SJSA1 (cell line): ENCODE data around the gene NRIP2. TPM values are rescaled to one million over a fixed set of nuclear protein-coding genes. Genes with fewer than 3 reads are reported as not detected.
"Not testable (repeated sequence)": the region's sequence is repeated elsewhere in the genome, so short reads cannot be mapped to it uniquely, and the experiment has no call there.

ENCODE experiments used
- DNase-seq, 2 experiments: peaks; one replicate each; pipeline ENCODE4 v3.0.0-alpha.2; 2015 to 2020; ENCODE audit warnings: low spot score in 2 of 2, low read depth in 1 of 2
- H3K27ac ChIP-seq: fragments of 250-450 bp; sonication (Bioruptor Pico); 2 replicates; pipeline ENCODE4 v1.5.1; 2020; ENCODE audit warnings: mild to moderate bottlenecking, moderate library complexity
- H3K27me3 ChIP-seq: fragments of 250-450 bp; sonication (Bioruptor Pico); replicated peaks from 2 replicates; pipeline ENCODE4 v1.5.1; 2020; ENCODE audit warnings: mild to moderate bottlenecking, moderate library complexity
- H3K36me3 ChIP-seq: fragments of 250-450 bp; sonication (Bioruptor Pico); 2 replicates; pipeline ENCODE4 v1.5.1; 2020; ENCODE audit warnings: mild to moderate bottlenecking
- H3K4me1 ChIP-seq: fragments of 250-450 bp; sonication (Bioruptor Pico); replicated peaks from 2 replicates; pipeline ENCODE4 v1.6.1; 2021; ENCODE audit warnings: mild to moderate bottlenecking
- H3K4me3 ChIP-seq: fragments of 250-450 bp; sonication (Bioruptor Pico); 2 replicates; pipeline ENCODE4 v1.5.1; 2020; ENCODE audit warnings: mild to moderate bottlenecking
- H3K9me3 ChIP-seq: fragments of 250-450 bp; sonication (Bioruptor Pico); replicated peaks from 2 replicates; pipeline ENCODE4 v1.5.1; 2020; ENCODE audit warnings: mild to moderate bottlenecking
- total RNA-seq: library from RNA; depleted of rRNA; stranded (reverse); fragments of >200 nt; shearing (Covaris generic); gene quantifications from 2 replicates; pipeline ENCODE4 v1.2.3, GENCODE V29; 2014; rRNA removed

The NRIP2 gene
- 0.32 TPM in 1 of 2 replicates, not detected in the other for total RNA-seq

GRCh38 chr12:2834581-2835491, at the start of gene NRIP2:
NRIP2 (minus strand) TSS chr12:2835035; CDS start chr12:2834983, 52 bp downstream.
- H3K27me3 ChIP-seq, result no peaks in the 10 kb centered on the region
- no peaks in the 10 kb centered on the region for H3K36me3 ChIP-seq
- no peaks in the 10 kb centered on the region for H3K9me3 ChIP-seq
- peaks cover 16% of the 10 kb centered on the region for H3K4me1 ChIP-seq
- DNase-seq, result peak; percentile 59 to 60
- H3K4me3 ChIP-seq, result no peak within 1 kb of the TSS
- H3K27ac ChIP-seq, result no peak within 1 kb of the TSS

GRCh38 chr12:2879853-2880252, 45.0 kb upstream of the NRIP2 start:
- no peak overlapping the region for H3K27ac ChIP-seq
- peaks cover 17% of the 10 kb centered on the region for H3K4me1 ChIP-seq
- no peaks in the 10 kb centered on the region for H3K9me3 ChIP-seq
- DNase-seq, result no peak
- H3K4me3 ChIP-seq, result no peak overlapping the region
- H3K27me3 ChIP-seq, result no peaks in the 10 kb centered on the region
- H3K36me3 ChIP-seq, result peaks cover 44% of the 10 kb centered on the region

- Histone ChIP-seq H3K4me1 (peaks cover 17% of the 10 kb centered on the region), H3K9me3 (no peaks in the 10 kb centered on the region), H3K27ac (peak overlapping the region; percentile 99), H3K4me3 (peak overlapping the region; percentile 96), H3K27me3 (no peaks in the 10 kb centered on the region), H3K36me3 (peaks cover 57% of the 10 kb centered on the region)
- no peak for DNase-seq
Observed at GRCh38 chr12:2877953-2878732, 43.3 kb upstream of the NRIP2 start.

- peak; percentile 95 to 96 for DNase-seq
- peaks cover 65% of the 10 kb centered on the region for H3K36me3 ChIP-seq
- peak within 1 kb of the TSS; percentile 96 for H3K4me3 ChIP-seq
- H3K27ac ChIP-seq, result peak within 1 kb of the TSS; percentile 99
- H3K27me3 ChIP-seq, result no peaks in the 10 kb centered on the region
- peaks cover 17% of the 10 kb centered on the region for H3K4me1 ChIP-seq
- no peaks in the 10 kb centered on the region for H3K9me3 ChIP-seq
Observed at GRCh38 chr12:2877047-2877952, 42.5 kb upstream of the NRIP2 start, which contains the start of the genes FOXM1 and RHNO1. FOXM1 (minus strand) TSS chr12:2877174; CDS start chr12:2874478, 2,696 bp downstream. RHNO1 (plus strand) TSS chr12:2877223; CDS start chr12:2885367, 8,144 bp downstream.

- H3K27ac ChIP-seq, result peak overlapping the region; percentile 99
- H3K4me3 ChIP-seq, result peak overlapping the region; percentile 96
- peaks cover 73% of the 10 kb centered on the region for H3K36me3 ChIP-seq
- peaks cover 17% of the 10 kb centered on the region for H3K4me1 ChIP-seq
- H3K9me3 ChIP-seq, result no peaks in the 10 kb centered on the region
- peak; percentile 55 to 78 for DNase-seq
- no peaks in the 10 kb centered on the region for H3K27me3 ChIP-seq
Observed at GRCh38 chr12:2876431-2877046, 41.7 kb upstream of the NRIP2 start.

GRCh38 chr12:2868986-2869632, 34.3 kb upstream of the NRIP2 start:
- Histone ChIP-seq H3K27ac (peak overlapping the region; percentile 16), H3K36me3 (peaks cover 95% of the 10 kb centered on the region), H3K4me1 (peaks cover 19% of the 10 kb centered on the region)
- not testable (repeated sequence) for H3K4me3 ChIP-seq, DNase-seq, H3K9me3 ChIP-seq, H3K27me3 ChIP-seq

- peaks cover 11% of the 10 kb centered on the region for H3K4me1 ChIP-seq
- no peaks in the 10 kb centered on the region for H3K27me3 ChIP-seq
- H3K27ac ChIP-seq, result no peak overlapping the region
- no peak overlapping the region for H3K4me3 ChIP-seq
- DNase-seq, result no peak
- H3K9me3 ChIP-seq, result no peaks in the 10 kb centered on the region
- peaks cover 97% of the 10 kb centered on the region for H3K36me3 ChIP-seq
Observed at GRCh38 chr12:2864198-2864597, 29.4 kb upstream of the NRIP2 start.

GRCh38 chr12:2863402-2863801, 28.6 kb upstream of the NRIP2 start:
- peaks cover 97% of the 10 kb centered on the region for H3K36me3 ChIP-seq

GRCh38 chr12:2862876-2863275, 28.0 kb upstream of the NRIP2 start:
- no peaks in the 10 kb centered on the region for H3K9me3 ChIP-seq
- H3K4me3 ChIP-seq, result no peak overlapping the region
- no peaks in the 10 kb centered on the region for H3K27me3 ChIP-seq
- no peaks in the 10 kb centered on the region for H3K4me1 ChIP-seq
- no peak for DNase-seq
- no peak overlapping the region for H3K27ac ChIP-seq
- peaks cover 97% of the 10 kb centered on the region for H3K36me3 ChIP-seq

More at GRCh38 chr12:2863402-2863801, 28.6 kb upstream of the NRIP2 start:
- not testable (repeated sequence) for H3K27ac ChIP-seq, H3K4me1 ChIP-seq, H3K4me3 ChIP-seq, DNase-seq, H3K27me3 ChIP-seq, H3K9me3 ChIP-seq

GRCh38 chr12:2860170-2860569, 25.3 kb upstream of the NRIP2 start:
- Histone ChIP-seq H3K36me3 (peaks cover 78% of the 10 kb centered on the region), H3K9me3 (no peaks in the 10 kb centered on the region), H3K4me3 (no peak overlapping the region), H3K4me1 (no peaks in the 10 kb centered on the region), H3K27me3 (no peaks in the 10 kb centered on the region), H3K27ac (no peak overlapping the region)
- DNase-seq, result no peak

- H3K4me1 ChIP-seq, result no peaks in the 10 kb centered on the region
- no peaks in the 10 kb centered on the region for H3K9me3 ChIP-seq
- H3K36me3 ChIP-seq, result peaks cover 66% of the 10 kb centered on the region
- DNase-seq, result no peak
- no peak overlapping the region for H3K4me3 ChIP-seq
- no peak overlapping the region for H3K27ac ChIP-seq
- H3K27me3 ChIP-seq, result no peaks in the 10 kb centered on the region
Observed at GRCh38 chr12:2858944-2859421, 24.1 kb upstream of the NRIP2 start.

GRCh38 chr12:2858334-2858733, 23.5 kb upstream of the NRIP2 start:
- Histone ChIP-seq H3K27me3 (no peaks in the 10 kb centered on the region), H3K4me1 (peaks cover 5% of the 10 kb centered on the region; the same call in 1 of the 2 replicates), H3K36me3 (peaks cover 59% of the 10 kb centered on the region), H3K4me3 (no peak overlapping the region), H3K9me3 (no peaks in the 10 kb centered on the region), H3K27ac (no peak overlapping the region)
- DNase-seq, result no peak
